ENCODE data around the gene GNAQ. TPM values are rescaled to one million over a fixed set of nuclear protein-coding genes. Genes with fewer than 3 reads are reported as not detected.

GNAQ gene
- total and polyA plus RNA-seq, 2 experiments from 2014 or later = 21.1 to 43.1 TPM

DNA sequence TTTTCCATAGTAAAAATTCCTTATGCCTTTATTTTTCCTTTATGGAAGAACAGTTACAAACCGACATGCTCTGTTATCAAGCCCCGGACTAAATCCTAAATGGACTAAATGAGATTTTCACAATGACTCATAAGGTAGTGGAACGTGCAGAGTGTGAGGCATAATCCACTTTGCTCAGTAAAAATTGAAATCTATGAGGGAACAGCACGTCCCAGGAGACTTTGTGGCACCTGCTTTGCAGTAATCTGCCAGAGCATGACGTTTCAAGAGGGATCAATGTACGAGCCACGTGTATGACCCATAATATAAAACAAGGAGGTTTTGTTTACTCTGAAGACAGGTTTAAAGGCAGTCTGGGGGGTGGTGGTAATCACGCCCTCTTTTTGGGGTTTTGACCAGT is 299.7 kb downstream of the GNAQ start:
- H3K27ac Mint-ChIP-seq = no peak overlapping the region

More for the DNA sequence above, 299.7 kb downstream of the GNAQ start:
- H3K4me1 ChIP-seq (ENCODE audit: insufficient read depth) = peaks cover 17% of the 10 kb centered on the region
- no peaks in the 10 kb centered on the region for H3K9me3 Mint-ChIP-seq
- no peak overlapping the region for H2AFZ ChIP-seq
- H3K27me3 Mint-ChIP-seq (ENCODE audit: insufficient read depth, low read depth, poor library complexity) = peaks cover 4% of the 10 kb centered on the region
- H3K4me3 Mint-ChIP-seq = no peak overlapping the region
- TF ChIP-seq JUNB (IDR thresholded peaks at IDR 0.05; ENCODE audit: unreplicated experiment) (no peak), ZNF331 (CRISPR knock-in tag; IDR thresholded peaks at IDR 0.05; ENCODE audit: low read depth) (no peak), ZNF114 (CRISPR knock-in tag; IDR thresholded peaks at IDR 0.05) (no peak), NANOG (IDR thresholded peaks at IDR 0.05; ENCODE audit: borderline replicate concordance) (no peak), STAT1 (IDR thresholded peaks at IDR 0.05; ENCODE audit: unreplicated experiment) (no peak), EZH2 (IDR thresholded peaks at IDR 0.05; ENCODE audit: low read depth, unreplicated experiment) (no peak), POLR2AphosphoS5 (IDR thresholded peaks at IDR 0.05; ENCODE audit: low read depth) (no peak), EZH2phosphoT487 (IDR thresholded peaks at IDR 0.05; ENCODE audit: unreplicated experiment) (no peak), CREB1 (CRISPR knock-in tag; IDR thresholded peaks at IDR 0.05; ENCODE audit: low read depth) (no peak), ZNF462 (CRISPR knock-in tag; IDR thresholded peaks at IDR 0.05) (no peak), CTCF (conservative IDR thresholded peaks at IDR 0.05; ENCODE audit: low read depth in 2 of 2) (no peak), ETS1 (IDR thresholded peaks at IDR 0.05) (no peak)
- TF ChIP-seq, protein P1, sequence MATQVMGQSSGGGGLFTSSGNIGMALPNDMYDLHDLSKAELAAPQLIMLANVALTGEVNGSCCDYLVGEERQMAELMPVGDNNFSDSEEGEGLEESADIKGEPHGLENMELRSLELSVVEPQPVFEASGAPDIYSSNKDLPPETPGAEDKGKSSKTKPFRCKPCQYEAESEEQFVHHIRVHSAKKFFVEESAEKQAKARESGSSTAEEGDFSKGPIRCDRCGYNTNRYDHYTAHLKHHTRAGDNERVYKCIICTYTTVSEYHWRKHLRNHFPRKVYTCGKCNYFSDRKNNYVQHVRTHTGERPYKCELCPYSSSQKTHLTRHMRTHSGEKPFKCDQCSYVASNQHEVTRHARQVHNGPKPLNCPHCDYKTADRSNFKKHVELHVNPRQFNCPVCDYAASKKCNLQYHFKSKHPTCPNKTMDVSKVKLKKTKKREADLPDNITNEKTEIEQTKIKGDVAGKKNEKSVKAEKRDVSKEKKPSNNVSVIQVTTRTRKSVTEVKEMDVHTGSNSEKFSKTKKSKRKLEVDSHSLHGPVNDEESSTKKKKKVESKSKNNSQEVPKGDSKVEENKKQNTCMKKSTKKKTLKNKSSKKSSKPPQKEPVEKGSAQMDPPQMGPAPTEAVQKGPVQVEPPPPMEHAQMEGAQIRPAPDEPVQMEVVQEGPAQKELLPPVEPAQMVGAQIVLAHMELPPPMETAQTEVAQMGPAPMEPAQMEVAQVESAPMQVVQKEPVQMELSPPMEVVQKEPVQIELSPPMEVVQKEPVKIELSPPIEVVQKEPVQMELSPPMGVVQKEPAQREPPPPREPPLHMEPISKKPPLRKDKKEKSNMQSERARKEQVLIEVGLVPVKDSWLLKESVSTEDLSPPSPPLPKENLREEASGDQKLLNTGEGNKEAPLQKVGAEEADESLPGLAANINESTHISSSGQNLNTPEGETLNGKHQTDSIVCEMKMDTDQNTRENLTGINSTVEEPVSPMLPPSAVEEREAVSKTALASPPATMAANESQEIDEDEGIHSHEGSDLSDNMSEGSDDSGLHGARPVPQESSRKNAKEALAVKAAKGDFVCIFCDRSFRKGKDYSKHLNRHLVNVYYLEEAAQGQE (IDR thresholded peaks at IDR 0.05; ENCODE audit: unreplicated experiment) = no peak
- no peak overlapping the region for H3K27ac ChIP-seq (ENCODE audit: low read depth)
- no peak for DNase-seq (ENCODE audit: low spot score)
- H3K36me3 Mint-ChIP-seq (ENCODE audit: low read depth) = peaks cover 12% of the 10 kb centered on the region; the same call in 2 of the 3 replicates
- no peaks in the 10 kb centered on the region for H4K20me1 ChIP-seq (replicated peaks; ENCODE audit: insufficient read depth)
- no peak overlapping the region for H3K4me3 ChIP-seq
- no peaks in the 10 kb centered on the region for H3K79me2 ChIP-seq (replicated peaks; ENCODE audit: insufficient read depth)
- H3K9me2 ChIP-seq (ENCODE audit: insufficient read depth) = no peaks in the 10 kb centered on the region
- no peak overlapping the region for H3K4me2 ChIP-seq
- H3F3A ChIP-seq (replicated peaks; ENCODE audit: low read depth) = no peaks in the 10 kb centered on the region
- no peaks in the 10 kb centered on the region for H3K27me3 ChIP-seq (ENCODE audit: insufficient read depth)
- no peak for ATAC-seq
- H3K4me1 Mint-ChIP-seq = peaks cover 20% of the 10 kb centered on the region
- H3K36me3 ChIP-seq (ENCODE audit: insufficient read depth) = no peaks in the 10 kb centered on the region
